ENCODE data around the gene SNPH. TPM values are rescaled to one million over a fixed set of nuclear protein-coding genes. Genes with fewer than 3 reads are reported as not detected.

The SNPH gene
- total and polyA plus RNA-seq, 11 donors = 4.3 to 17.4 (median 11.1) TPM

GRCh38 chr20:1322511-1323245 lies 56.6 kb downstream of the SNPH start:
- H3K4me3 ChIP-seq = no peak overlapping the region
- 53 to 65% (median 56%) methylated on average over 11 of the region's 11 CpGs for WGBS, 4 donors
- peak overlapping the region; percentile 78 to 100 (median 99) for H3K27ac ChIP-seq
- ATAC-seq = peak in 2 of 4 donors; percentile 36 to 56
- no peaks in the 10 kb centered on the region for H3K27me3 ChIP-seq
- H3K36me3 ChIP-seq = no peaks in the 10 kb centered on the region
- intact Hi-C loops (cut with DNase I) = loop anchor here in 2 of 10 donors (2.0 to 5.0 kb wide), 2 partner anchors 70 to 72 kb away; partner anchors contain the start of gene FKBP1A (in 1 of the 2)
- TF ChIP-seq CTCF (IDR thresholded peaks at IDR 0.05) = no peak
- TF ChIP-seq POLR2A (IDR thresholded peaks at IDR 0.05) = peak in 1 of 2 donors; percentile 27
- no peaks in the 10 kb centered on the region for H3K9me3 ChIP-seq
- peaks cover 12 to 63% (median 48%) of the 10 kb centered on the region in 12 donors for H3K4me1 ChIP-seq
- peak in 3 of 5 donors; percentile 62 to 71 (median 68) for DNase-seq

- Histone ChIP-seq H3K9me3 (no peaks in the 10 kb centered on the region), H3K27ac (peak overlapping the region; percentile 54 to 100 (median 99)), H3K4me1 (peaks cover 17 to 69% (median 54%) of the 10 kb centered on the region in 12 donors), H3K4me3 (no peak overlapping the region), H3K36me3 (no peaks in the 10 kb centered on the region), H3K27me3 (no peaks in the 10 kb centered on the region)
- 46 to 60% (median 54%) methylated on average over 6 of the region's 6 CpGs for WGBS, 4 donors
- peak in 1 of 4 donors; percentile 0 for ATAC-seq
- intact Hi-C loops (cut with DNase I) = loop anchor here in 2 of 10 donors (2.0 to 5.0 kb wide), 2 partner anchors 69 to 72 kb away; partner anchors contain the start of gene FKBP1A (in 1 of the 2)
- TF ChIP-seq CTCF (IDR thresholded peaks at IDR 0.05) = no peak
- TF ChIP-seq POLR2A (IDR thresholded peaks at IDR 0.05) = no peak
- DNase-seq = peak in 2 of 5 donors; percentile 27 to 51
Observed at GRCh38 chr20:1323256-1323655, 57.2 kb downstream of the SNPH start.

GRCh38 chr20:1323830-1324597 lies 57.9 kb downstream of the SNPH start:
- Histone ChIP-seq H3K27me3 (no peaks in the 10 kb centered on the region), H3K4me3 (peak overlapping the region in 2 of 12 donors; percentile 92 to 95), H3K36me3 (no peaks in the 10 kb centered on the region), H3K27ac (peak overlapping the region; percentile 3 to 100 (median 99)), H3K9me3 (no peaks in the 10 kb centered on the region), H3K4me1 (peaks cover 19 to 76% (median 60%) of the 10 kb centered on the region in 12 donors)
- DNase-seq (peak in 1 of 5 donors; percentile 15), ATAC-seq (no peak)
- 57 to 77% (median 67%) methylated on average over 12 of the region's 12 CpGs for WGBS, 4 donors
- intact Hi-C loops (cut with DNase I) = loop anchor here in 6 of 10 donors (2.0 to 5.0 kb wide), 3 partner anchors 68 to 71 kb away; partner anchors contain the start of gene FKBP1A (in 5 of the 6)
- no peak for TF ChIP-seq CTCF (IDR thresholded peaks at IDR 0.05)
- no peak for TF ChIP-seq POLR2A (IDR thresholded peaks at IDR 0.05)
